ENCODE results near the gene ABCB9. TPM values are rescaled to one million over a fixed set of nuclear protein-coding genes. Genes with fewer than 3 reads are reported as not detected.

ABCB9 gene
- total RNA-seq, 1 donor from 2014 or later: 11.6 TPM

GRCh38 chr12:123000578-123000977 is 34.3 kb upstream of the ABCB9 start:
- Histone ChIP-seq H3K4me3 (ENCODE audit: insufficient read depth, low read depth, low read length) (no peak overlapping the region), H3K36me3 (ENCODE audit: insufficient read depth, low read length) (no peaks in the 10 kb centered on the region), H2AFZ (ENCODE audit: low read depth, low read length) (no peak overlapping the region), H4K20me1 (ENCODE audit: insufficient read depth, low read length) (no peaks in the 10 kb centered on the region), H3K4me2 (ENCODE audit: low read length) (no peak overlapping the region), H3K9ac (ENCODE audit: low read length) (no peak overlapping the region), H3K4me1 (ENCODE audit: insufficient read depth, low read length) (no peaks in the 10 kb centered on the region), H3K79me2 (ENCODE audit: insufficient read depth, low read length) (no peaks in the 10 kb centered on the region), H3K27me3 (ENCODE audit: insufficient read depth, low read length) (no peaks in the 10 kb centered on the region), H3K9me3 (ENCODE audit: insufficient read depth, low read depth, low read length) (no peaks in the 10 kb centered on the region), H3K27ac (ENCODE audit: low read depth, low read length) (no peak overlapping the region)
- no peak overlapping the region for H3K27ac Mint-ChIP-seq (ENCODE audit: unreplicated experiment)
- peaks cover 3% of the 10 kb centered on the region for H3K27me3 Mint-ChIP-seq (ENCODE audit: low read depth, unreplicated experiment)
- H3K4me3 Mint-ChIP-seq (ENCODE audit: unreplicated experiment): no peak overlapping the region
- DNase-seq (ENCODE audit: low read depth) (no peak), FAIRE-seq (no peak)
- peaks cover 1% of the 10 kb centered on the region for H3K9me3 Mint-ChIP-seq (ENCODE audit: unreplicated experiment)
- TF ChIP-seq, protein P1, sequence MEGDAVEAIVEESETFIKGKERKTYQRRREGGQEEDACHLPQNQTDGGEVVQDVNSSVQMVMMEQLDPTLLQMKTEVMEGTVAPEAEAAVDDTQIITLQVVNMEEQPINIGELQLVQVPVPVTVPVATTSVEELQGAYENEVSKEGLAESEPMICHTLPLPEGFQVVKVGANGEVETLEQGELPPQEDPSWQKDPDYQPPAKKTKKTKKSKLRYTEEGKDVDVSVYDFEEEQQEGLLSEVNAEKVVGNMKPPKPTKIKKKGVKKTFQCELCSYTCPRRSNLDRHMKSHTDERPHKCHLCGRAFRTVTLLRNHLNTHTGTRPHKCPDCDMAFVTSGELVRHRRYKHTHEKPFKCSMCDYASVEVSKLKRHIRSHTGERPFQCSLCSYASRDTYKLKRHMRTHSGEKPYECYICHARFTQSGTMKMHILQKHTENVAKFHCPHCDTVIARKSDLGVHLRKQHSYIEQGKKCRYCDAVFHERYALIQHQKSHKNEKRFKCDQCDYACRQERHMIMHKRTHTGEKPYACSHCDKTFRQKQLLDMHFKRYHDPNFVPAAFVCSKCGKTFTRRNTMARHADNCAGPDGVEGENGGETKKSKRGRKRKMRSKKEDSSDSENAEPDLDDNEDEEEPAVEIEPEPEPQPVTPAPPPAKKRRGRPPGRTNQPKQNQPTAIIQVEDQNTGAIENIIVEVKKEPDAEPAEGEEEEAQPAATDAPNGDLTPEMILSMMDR (IDR thresholded peaks at IDR 0.05; ENCODE audit: insufficient read depth, low read depth, low read length): no peak
- no peak for TF ChIP-seq EZH2 (IDR thresholded peaks at IDR 0.05; ENCODE audit: insufficient read depth, low read length)
- peaks cover 7% of the 10 kb centered on the region for H3K36me3 Mint-ChIP-seq (ENCODE audit: low read depth, unreplicated experiment)
- no peaks in the 10 kb centered on the region for H3K4me1 Mint-ChIP-seq (ENCODE audit: low read depth, unreplicated experiment)

DNA sequence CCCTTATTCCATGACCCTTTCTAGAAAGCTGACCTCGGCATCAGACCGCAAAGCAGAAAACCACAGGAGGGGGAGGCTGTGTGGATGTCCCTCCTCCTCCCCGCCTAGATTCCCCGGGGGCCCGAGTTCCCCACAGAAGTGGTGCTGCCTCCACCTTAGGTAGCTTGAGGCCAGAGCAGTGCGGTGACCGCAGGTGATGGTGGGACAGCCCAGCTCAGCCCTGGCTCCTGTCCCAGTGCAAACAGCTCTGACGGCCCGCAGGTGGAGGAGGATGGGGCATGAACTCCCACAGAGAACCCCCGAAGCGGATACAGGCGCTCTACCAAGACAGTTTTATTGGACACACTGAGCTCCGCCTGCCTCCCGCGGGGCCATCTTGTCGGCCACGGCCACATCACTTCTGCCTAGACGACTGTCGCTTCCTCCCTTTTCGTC is 33.7 kb upstream of the ABCB9 start:
- Mint-ChIP-seq H3K4me3 (ENCODE audit: unreplicated experiment) (no peak overlapping the region), H3K36me3 (ENCODE audit: low read depth, unreplicated experiment) (peaks cover 7% of the 10 kb centered on the region), H3K9me3 (ENCODE audit: unreplicated experiment) (peaks cover 1% of the 10 kb centered on the region), H3K27me3 (ENCODE audit: low read depth, unreplicated experiment) (peaks cover 3% of the 10 kb centered on the region), H3K4me1 (ENCODE audit: low read depth, unreplicated experiment) (no peaks in the 10 kb centered on the region), H3K27ac (ENCODE audit: unreplicated experiment) (no peak overlapping the region)
- FAIRE-seq (no peak), DNase-seq (ENCODE audit: low read depth) (no peak)
- H3K4me3 ChIP-seq (ENCODE audit: insufficient read depth, low read depth, low read length): no peak overlapping the region
- H3K9ac ChIP-seq (ENCODE audit: low read length): no peak overlapping the region
- no peaks in the 10 kb centered on the region for H4K20me1 ChIP-seq (ENCODE audit: insufficient read depth, low read length)
- H3K9me3 ChIP-seq (ENCODE audit: insufficient read depth, low read depth, low read length): no peaks in the 10 kb centered on the region
- H2AFZ ChIP-seq (ENCODE audit: low read depth, low read length): no peak overlapping the region
- TF ChIP-seq, protein P1 (IDR thresholded peaks at IDR 0.05; ENCODE audit: insufficient read depth, low read depth, low read length): no peak
- no peak for TF ChIP-seq EZH2 (IDR thresholded peaks at IDR 0.05; ENCODE audit: insufficient read depth, low read length)
- H3K79me2 ChIP-seq (ENCODE audit: insufficient read depth, low read length): no peaks in the 10 kb centered on the region
- H3K27ac ChIP-seq (ENCODE audit: low read depth, low read length): no peak overlapping the region
- no peak overlapping the region for H3K4me2 ChIP-seq (ENCODE audit: low read length)
- no peaks in the 10 kb centered on the region for H3K36me3 ChIP-seq (ENCODE audit: insufficient read depth, low read length)
- H3K4me1 ChIP-seq (ENCODE audit: insufficient read depth, low read length): no peaks in the 10 kb centered on the region
- no peaks in the 10 kb centered on the region for H3K27me3 ChIP-seq (ENCODE audit: insufficient read depth, low read length)

- H3K27ac Mint-ChIP-seq (ENCODE audit: unreplicated experiment): no peak overlapping the region
Measured at GRCh38 chr12:122999196-122999946, 33.1 kb upstream of the ABCB9 start.

More at GRCh38 chr12:122999196-122999946, 33.1 kb upstream of the ABCB9 start:
- no peak overlapping the region for H3K27ac ChIP-seq (ENCODE audit: low read depth, low read length)
- no peak overlapping the region for H3K4me2 ChIP-seq (ENCODE audit: low read length)
- Mint-ChIP-seq H3K4me3 (ENCODE audit: unreplicated experiment) (no peak overlapping the region), H3K27me3 (ENCODE audit: low read depth, unreplicated experiment) (peaks cover 3% of the 10 kb centered on the region), H3K4me1 (ENCODE audit: low read depth, unreplicated experiment) (no peaks in the 10 kb centered on the region), H3K36me3 (ENCODE audit: low read depth, unreplicated experiment) (peaks cover 7% of the 10 kb centered on the region), H3K9me3 (ENCODE audit: unreplicated experiment) (peaks cover 1% of the 10 kb centered on the region)
- no peak overlapping the region for H3K9ac ChIP-seq (ENCODE audit: low read length)
- no peaks in the 10 kb centered on the region for H3K27me3 ChIP-seq (ENCODE audit: insufficient read depth, low read length)
- TF ChIP-seq, protein P1 (IDR thresholded peaks at IDR 0.05; ENCODE audit: insufficient read depth, low read depth, low read length): no peak
- no peak for TF ChIP-seq EZH2 (IDR thresholded peaks at IDR 0.05; ENCODE audit: insufficient read depth, low read length)
- DNase-seq (ENCODE audit: low read depth): no peak
- no peaks in the 10 kb centered on the region for H3K79me2 ChIP-seq (ENCODE audit: insufficient read depth, low read length)
- H3K4me1 ChIP-seq (ENCODE audit: insufficient read depth, low read length): no peaks in the 10 kb centered on the region
- H4K20me1 ChIP-seq (ENCODE audit: insufficient read depth, low read length): no peaks in the 10 kb centered on the region
- no peaks in the 10 kb centered on the region for H3K9me3 ChIP-seq (ENCODE audit: insufficient read depth, low read depth, low read length)
- H3K4me3 ChIP-seq (ENCODE audit: insufficient read depth, low read depth, low read length): no peak overlapping the region
- no peak overlapping the region for H2AFZ ChIP-seq (ENCODE audit: low read depth, low read length)
- FAIRE-seq: no peak
- H3K36me3 ChIP-seq (ENCODE audit: insufficient read depth, low read length): no peaks in the 10 kb centered on the region
